ENCODE data around the gene MEAK7.
A peak's percentile ranks its signal among the peaks of the same experiment; 100 is the strongest.

Gene MEAK7

DNA sequence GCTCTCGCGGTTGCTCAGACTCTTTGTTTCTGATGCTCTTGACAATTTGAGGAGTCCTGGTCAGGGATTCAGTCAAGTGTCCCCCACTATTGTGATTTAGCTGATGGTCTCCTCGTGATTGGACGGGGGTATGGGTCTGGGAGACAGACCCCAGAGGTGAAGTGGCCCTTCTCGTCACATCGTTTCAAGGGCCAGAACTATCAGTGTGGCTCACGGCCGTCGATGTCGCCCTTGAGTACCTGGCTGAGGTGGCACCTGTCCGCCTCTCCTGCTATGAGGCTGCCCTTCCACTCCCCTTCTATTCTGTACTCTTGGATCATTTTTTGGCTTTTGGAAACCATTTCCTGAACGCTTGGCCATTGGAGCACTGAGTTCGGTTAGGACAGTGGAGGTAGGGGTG, 7.4 kb upstream of the MEAK7 start:
- no peak overlapping the region for H3K4me3 ChIP-seq (ENCODE audit: low read length)

DNA sequence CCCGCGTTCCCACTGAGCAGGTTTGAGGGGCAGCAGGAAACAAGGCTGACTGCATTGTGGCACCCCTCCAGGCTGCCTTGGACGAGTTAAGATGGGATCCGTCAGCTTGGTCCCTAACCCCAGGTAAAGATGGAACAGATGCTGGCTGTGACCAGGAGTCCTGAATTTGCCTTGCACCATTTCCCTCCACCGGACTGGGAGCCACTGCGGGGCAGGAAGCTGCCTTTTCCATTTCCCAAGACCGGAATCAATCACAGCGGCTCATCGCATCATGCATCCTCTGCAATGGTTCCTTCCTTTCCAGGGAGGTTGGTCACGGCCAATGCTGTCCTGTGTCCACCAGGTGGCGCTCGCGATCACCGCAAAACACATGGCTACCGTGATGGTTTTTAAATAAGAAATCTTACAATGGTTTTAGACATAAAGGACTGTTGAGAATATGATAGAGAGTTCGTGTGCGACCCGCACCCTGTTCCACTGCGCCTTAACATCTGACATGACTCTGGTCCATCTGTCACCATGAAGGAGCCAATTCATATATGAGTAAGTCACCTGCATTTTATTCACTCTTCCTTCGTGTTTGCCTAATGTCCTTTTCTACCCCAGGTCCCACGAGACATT, 6.8 kb upstream of the MEAK7 start:
- no peak for TF ChIP-seq ZNF274 (IDR thresholded peaks at IDR 0.05; ENCODE audit: low read depth, low read length)
- H3K4me3 ChIP-seq (ENCODE audit: low read length), result no peak overlapping the region

More for the DNA sequence above, 7.4 kb upstream of the MEAK7 start:
- no peak for TF ChIP-seq ZNF274 (IDR thresholded peaks at IDR 0.05; ENCODE audit: low read depth, low read length)

DNA sequence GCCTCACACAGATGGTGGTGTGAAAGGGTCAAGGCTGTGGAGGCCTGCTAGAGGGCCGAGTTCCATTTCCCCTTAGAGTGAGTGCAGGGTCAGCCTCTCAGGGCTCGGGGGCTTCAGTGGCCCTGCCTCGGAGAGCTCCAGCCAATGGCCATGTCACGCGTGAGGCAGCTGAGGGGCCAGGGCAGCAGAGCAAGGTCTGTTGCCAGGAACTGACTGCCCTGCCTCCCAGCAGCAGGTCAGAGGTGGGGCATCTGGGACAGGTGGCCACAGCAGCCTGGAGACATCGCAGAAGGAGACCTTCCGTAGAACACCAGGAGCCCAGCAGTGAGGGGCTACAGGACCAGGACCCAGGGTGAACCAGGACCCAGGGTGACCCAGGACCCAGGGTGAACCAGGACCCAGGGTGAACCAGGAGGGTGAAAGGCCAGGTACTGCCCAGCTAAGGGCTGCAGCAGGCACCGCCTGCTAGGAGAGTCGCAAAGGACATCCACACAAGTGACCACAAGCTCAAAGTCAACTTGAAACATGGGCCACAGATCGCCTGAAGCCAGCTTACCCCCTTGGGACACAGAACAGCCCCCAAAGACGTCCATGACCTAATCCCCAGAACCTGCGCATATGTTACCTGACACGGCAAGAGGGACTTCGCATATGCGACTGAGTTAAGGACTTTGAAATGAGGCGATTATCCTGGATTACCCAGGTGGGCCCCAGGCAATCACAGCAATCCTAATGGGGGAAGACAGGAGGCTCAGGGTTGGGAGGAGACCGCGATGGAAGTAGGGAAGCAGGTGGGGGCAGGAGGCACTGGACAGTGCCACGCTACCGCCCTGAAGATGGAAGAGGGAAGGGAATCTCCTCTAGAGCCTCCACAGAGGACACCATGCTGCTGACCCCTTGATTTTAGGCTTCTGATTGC, 4.8 kb upstream of the MEAK7 start:
- no peak overlapping the region for H3K4me3 ChIP-seq (ENCODE audit: low read length)
- TF ChIP-seq ZNF274 (IDR thresholded peaks at IDR 0.05; ENCODE audit: low read depth, low read length), result no peak

DNA sequence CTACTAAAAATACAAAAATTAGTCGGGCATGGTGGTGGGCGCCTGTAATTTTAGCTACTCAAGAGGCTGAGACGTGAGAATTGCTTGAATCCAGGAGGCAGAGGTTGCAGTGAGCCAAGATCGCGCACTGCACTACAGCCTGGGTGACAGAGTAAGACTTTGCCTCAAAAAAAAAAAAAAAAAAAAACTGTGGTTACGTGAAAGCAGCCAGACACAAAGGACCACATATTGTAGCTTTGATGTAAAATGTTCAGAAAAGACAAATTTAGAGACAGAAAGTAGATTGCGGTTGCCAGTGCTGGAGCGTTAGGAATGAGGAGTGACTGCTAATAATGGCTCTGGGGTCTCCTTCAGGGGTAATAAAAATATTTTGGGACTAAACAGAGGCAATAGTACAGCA, 4.0 kb upstream of the MEAK7 start:
- no peak overlapping the region for H3K4me3 ChIP-seq (ENCODE audit: low read length)
- no peak for TF ChIP-seq ZNF274 (IDR thresholded peaks at IDR 0.05; ENCODE audit: low read depth, low read length)

DNA sequence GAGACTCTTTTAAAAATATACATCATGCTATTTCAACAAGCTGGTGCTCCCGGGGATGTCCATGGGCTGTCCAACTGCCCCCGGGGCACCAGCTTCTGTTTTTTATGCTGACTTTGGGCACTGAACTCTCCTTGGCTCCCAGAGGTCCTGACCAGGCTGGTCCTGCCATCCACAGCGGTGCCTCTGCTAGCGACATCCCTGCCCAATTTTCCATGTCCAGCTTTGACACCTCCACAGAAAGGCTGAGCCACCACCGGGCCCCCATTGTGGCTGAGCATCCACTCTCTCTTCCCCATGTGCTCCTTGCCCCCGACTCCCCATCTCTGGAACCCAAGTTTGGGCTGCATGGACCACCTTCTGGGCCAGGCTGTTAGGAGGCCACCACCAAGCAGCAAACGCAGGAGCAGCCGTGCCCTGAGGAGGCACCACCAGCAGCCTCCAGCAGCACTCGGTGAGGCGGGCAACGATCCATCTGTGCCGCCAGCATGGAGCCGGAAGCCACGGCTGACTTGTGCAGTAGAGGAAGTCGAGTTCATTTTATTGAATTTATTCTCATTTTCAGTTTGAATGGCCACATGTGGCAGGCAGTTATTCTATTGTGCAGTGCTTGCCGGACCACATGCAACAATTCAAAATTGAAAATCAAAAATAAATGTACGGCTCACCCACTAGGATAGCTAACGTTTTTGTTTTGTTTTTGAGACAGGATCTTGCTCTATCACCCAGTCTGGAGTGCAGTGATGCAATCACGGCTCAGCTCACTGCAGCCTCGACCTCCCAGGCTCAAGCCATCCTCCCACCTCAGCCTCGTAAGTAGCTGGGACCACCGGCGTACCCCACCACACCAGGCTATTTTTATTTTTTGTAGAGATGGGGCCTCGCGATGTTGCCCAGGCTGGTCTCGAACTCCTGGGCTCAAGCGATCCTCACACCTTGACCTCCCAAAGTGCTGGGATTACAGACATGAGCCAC, 2.8 kb upstream of the MEAK7 start:
- TF ChIP-seq ZNF274 (IDR thresholded peaks at IDR 0.05; ENCODE audit: low read depth, low read length), result no peak
- no peak overlapping the region for H3K4me3 ChIP-seq (ENCODE audit: low read length)

DNA sequence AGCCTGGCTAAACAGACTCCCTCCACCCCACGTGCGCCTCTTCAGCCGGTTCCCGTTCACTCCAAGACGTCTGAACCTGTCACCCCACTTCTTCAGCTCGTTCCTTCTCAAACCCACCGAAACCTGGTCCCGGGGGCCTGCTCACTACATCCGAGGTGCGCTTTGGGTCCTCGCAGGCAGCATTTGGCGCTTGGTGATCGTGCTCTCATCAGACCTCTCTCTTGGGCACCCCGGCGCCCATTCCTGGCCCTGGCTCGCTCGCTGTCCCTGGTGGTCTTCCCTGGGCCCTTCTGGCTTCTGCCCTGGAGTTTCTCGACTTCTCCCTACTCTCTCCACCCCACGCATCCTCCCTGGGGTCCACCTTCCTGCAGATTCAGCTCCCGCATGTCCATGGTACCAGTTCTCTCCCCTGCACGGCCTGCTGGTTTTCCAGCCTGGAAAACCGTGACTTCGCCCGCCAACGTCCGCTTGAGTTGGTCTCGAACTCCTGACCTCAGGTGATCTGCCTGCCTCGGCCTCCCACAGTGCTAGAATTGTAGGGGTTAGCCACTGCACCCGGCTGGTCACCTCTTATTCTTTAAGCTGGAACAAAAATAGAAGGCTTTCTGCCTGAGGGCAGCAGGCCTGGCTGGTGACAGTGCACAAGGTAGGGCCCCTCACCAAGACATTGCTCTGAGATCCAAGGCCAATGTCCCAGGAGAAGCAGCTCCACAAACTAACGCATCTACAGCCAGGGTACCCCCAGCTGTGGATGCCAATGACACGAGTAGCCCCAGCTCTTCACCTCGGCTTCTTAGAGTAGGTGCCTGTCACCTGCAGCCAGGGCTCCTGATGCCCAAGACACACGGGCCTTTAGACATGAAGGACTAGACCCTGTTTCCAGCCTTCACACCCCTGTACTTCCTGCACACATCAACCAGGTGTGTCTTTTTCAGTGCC, 1.1 kb upstream of the MEAK7 start:
- TF ChIP-seq ZNF274 (IDR thresholded peaks at IDR 0.05; ENCODE audit: low read depth, low read length), result no peak
- peak overlapping the region; percentile 45; the same call in 1 of the 2 replicates for H3K4me3 ChIP-seq (ENCODE audit: low read length)

DNA sequence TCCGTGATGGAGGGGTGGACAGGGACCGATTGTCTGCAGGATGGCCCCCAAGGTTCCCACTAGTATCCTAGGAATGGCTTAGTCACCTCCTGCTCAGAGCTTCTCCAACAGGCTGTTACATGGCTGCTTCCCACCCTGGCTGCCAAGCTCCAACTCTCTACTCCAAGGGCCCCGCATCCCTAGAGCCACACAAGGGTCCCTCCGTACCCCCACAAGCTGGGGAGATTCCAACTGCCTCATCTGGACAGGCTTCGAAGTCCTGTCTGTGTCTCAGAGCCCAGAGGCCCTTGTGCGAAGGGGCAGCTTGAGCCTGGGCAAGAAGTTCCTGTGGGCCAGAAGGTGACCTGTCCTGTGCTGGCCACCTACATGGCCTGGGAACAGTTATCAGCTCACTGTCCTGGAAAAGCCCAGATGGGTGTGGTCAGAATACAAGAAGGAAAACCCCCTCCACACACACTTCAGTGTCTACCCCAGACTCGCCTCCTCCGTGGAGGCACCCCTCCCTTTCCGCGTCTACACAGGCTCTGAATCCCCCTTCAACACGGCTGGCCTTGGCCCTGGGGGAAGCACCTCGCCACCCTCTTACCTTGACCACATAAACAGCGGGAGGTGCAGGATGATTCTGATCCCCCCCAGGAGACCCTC, 586 bp downstream of the MEAK7 start:
- no peak for TF ChIP-seq ZNF274 (IDR thresholded peaks at IDR 0.05; ENCODE audit: low read depth, low read length)
- H3K4me3 ChIP-seq (ENCODE audit: low read length), result peak overlapping the region; percentile 82

DNA sequence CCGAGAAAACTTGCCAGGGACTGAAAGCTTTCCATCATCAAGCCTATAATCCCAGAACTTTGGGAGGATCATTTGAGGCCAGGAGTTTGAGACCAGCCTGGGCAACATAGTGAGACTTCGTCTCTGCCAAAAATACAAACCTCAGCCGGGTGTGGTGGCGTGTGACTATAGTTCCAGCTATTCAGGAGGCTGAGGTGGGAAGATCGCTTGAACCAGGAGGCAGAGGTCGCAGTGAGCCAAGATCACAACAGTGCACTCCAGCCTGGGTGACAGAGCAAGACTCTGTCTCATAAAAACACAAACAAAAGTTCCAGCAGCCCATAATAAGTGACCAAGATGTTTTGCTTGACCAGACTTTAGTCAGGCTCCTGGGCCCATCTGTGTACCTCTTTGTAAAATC, 1.9 kb downstream of the MEAK7 start:
- TF ChIP-seq ZNF274 (IDR thresholded peaks at IDR 0.05; ENCODE audit: low read depth, low read length), result no peak
- no peak overlapping the region for H3K4me3 ChIP-seq (ENCODE audit: low read length)

DNA sequence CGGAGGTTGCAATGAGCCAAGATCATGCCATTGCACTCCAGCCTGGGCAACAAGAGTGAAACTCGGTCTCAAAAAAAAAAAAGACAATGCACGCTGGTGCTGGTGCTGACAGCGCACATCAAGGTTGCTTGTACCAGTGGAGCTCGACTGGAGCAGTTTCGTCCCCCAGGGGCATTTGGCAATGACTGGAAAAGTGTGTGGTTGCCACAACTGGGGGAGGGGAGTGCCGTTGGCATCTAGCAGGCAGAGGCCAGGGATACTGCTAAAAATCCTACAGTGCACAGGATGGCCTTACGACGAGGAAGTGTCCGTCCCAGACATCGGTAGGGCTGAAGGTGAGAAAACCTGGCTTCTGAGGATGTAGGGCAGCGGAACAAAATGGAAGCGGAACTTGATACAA, 2.4 kb downstream of the MEAK7 start:
- no peak overlapping the region for H3K4me3 ChIP-seq (ENCODE audit: low read length)
- no peak for TF ChIP-seq ZNF274 (IDR thresholded peaks at IDR 0.05; ENCODE audit: low read depth, low read length)

DNA sequence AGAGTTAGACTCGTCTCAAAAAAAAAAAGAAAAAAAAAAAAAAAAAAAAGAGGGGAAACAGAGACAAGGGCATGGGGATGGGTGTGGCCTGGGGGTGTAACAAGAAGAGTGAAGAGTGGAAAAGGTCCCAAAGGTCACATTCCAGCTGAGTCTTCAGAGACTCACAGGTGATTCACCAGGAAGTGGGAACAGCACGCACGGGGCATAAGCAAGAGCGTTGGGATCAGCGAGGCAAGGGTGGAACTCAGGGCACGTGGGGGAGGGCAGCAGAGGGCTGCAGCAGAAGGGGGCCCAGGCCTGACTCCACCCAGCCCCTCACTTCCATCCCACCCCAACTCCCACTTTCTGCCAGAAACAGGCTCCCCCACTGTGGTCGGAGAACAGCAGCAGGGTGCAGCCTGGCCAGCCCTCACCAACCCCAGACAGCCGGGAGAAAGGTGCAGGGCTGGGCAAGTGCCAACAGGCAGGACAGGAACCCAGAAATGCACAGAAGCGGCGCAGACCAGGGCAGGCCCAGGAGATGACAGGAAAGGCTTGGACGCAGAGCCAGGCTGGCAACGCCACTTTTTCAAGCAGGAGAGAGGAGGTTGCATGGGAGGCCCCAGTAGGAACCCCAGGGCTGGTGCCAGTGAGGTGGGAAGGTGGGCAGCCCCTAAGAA, 3.3 kb downstream of the MEAK7 start:
- no peak for TF ChIP-seq ZNF274 (IDR thresholded peaks at IDR 0.05; ENCODE audit: low read depth, low read length)
- no peak overlapping the region for H3K4me3 ChIP-seq (ENCODE audit: low read length)

DNA sequence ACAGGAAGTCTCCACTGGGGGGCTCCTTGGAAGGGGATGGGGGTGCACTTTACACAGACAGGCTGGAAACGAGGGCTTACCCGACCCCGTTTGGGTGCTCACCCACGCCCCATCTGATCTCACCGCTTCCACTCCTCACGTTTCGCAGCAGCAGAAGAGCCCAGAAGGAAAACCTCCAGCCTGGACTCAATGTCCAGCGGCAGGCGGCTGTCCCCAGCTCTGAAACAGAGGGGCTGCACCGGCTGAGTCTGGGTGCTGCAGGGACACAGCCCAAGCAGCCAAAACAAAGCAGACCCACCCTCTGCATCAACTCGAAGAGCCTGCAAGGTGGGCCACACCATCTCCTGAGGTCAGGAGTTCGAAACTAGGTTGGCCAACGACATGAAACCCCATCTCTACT, 3.9 kb downstream of the MEAK7 start:
- TF ChIP-seq ZNF274 (IDR thresholded peaks at IDR 0.05; ENCODE audit: low read depth, low read length), result no peak
- H3K4me3 ChIP-seq (ENCODE audit: low read length), result no peak overlapping the region

DNA sequence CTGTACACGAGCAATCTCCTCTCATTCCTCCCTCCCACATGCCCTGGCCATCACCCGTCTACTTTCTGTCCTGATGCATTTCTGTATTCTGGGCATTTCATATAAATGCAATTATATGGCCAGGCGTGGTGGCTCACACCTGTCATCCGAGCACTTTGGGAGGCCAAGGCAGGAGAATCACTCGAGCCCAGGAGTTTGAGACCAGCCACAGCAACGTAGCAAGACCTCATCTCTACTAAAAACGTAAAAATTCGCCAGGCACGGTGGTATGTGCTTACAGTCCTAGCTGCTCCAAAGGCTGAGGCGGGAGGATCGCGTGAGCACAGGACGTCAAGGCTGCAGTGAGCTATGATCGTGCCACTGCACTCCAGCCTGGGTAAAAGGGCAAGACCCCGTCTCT, 4.8 kb downstream of the MEAK7 start:
- TF ChIP-seq ZNF274 (IDR thresholded peaks at IDR 0.05; ENCODE audit: low read depth, low read length), result no peak
- H3K4me3 ChIP-seq (ENCODE audit: low read length), result no peak overlapping the region
